A549 (cell line): ENCODE measurements around the gene RASL10B. TPM values are rescaled to one million over a fixed set of nuclear protein-coding genes. Genes with fewer than 3 reads are reported as not detected.

Experiments used
- ATAC-seq, 2 experiments: fragments of 200-7000 bp in 1 of 2; fragments of >200 bp in 1 of 2; cut with Nextera tagmentation in 1 of 2; cut with Tn5 transposase in 1 of 2; 3 replicates each; pipeline versions ENCODE4 v1.8.0 to v1.9.1; 2018 to 2020; ENCODE audit warnings: mild to moderate bottlenecking in 1 of 2, moderate library complexity in 1 of 2
- CTCF ChIA-PET: fragments of 300-600 bp; sonication (Branson Sonifier 250); formaldehyde crosslinking; extraction: SDS; loops from one replicate; lab custom pipeline; 2021; ENCODE audit warnings: antibody characterized with exemption, inconsistent platforms; lab: Yijun Ruan, JAX
- POLR2A ChIA-PET: fragments of 350-600 bp; formaldehyde crosslinking; extraction: SDS; loops from one replicate; lab custom pipeline; 2021; ENCODE audit warnings: antibody characterized with exemption, inconsistent platforms; lab: Yijun Ruan, JAX
- DNase-seq, 2 experiments: peaks; one replicate each; pipeline versions ENCODE4 v3.0.0 to v3.0.0-alpha.2; 2011 to 2016; ENCODE audit warnings: low read depth in 1 of 2, low spot score in 1 of 2
- FAIRE-seq: peaks from 2 replicates; lab custom pipeline; 2011; peaks lifted over from hg19 to GRCh38; lab: Jason Lieb, UNC
- H3K27ac ChIP-seq, 2 experiments: fragments of >200 bp; sonication (Bioruptor Twin); formaldehyde crosslinking; 3 replicates each; pipeline ENCODE4 v1.5.1; 2016 to 2017
- H3K4me1 ChIP-seq: fragments of >200 bp; sonication (Bioruptor Twin); formaldehyde crosslinking; 3 replicates; pipeline ENCODE4 v1.6.1; 2016
- H3K4me2 ChIP-seq: fragments of >200 bp; sonication (Bioruptor Twin); formaldehyde crosslinking; 3 replicates; pipeline ENCODE4 v1.6.1; 2016
- H3K4me3 ChIP-seq: fragments of >200 bp; sonication (Bioruptor Twin); formaldehyde crosslinking; 3 replicates; pipeline ENCODE4 v1.5.1; 2016
- H3K9me3 ChIP-seq: fragments of >200 bp; sonication (Bioruptor Twin); formaldehyde crosslinking; 3 replicates; pipeline ENCODE4 v1.6.1; 2016
- ATOH8 ChIP-seq: fragments of 250-450 bp; sonication (Bioruptor Pico); IDR thresholded peaks from 2 replicates; pipeline ENCODE4 v1.5.0; 2020; ENCODE audit warnings: low read depth, mild to moderate bottlenecking, moderate library complexity
- CBX8 ChIP-seq: fragments of 200-600 bp; sonication (generic); IDR thresholded peaks from 2 replicates; pipeline ENCODE4 v1.6.1; 2016
- CHD2 ChIP-seq: fragments of 150-350 bp; IDR thresholded peaks from 2 replicates; pipeline ENCODE4 v1.6.1; 2014; ENCODE audit warnings: low read length; ENCODE audit not compliant: partially characterized antibody
- E2F6 ChIP-seq: IDR thresholded peaks from 2 replicates; pipeline ENCODE4 v1.6.1; 2012; ENCODE audit warnings: low read depth, borderline replicate concordance
- EHMT2 ChIP-seq: fragments of 200-600 bp; sonication (generic); IDR thresholded peaks from 2 replicates; pipeline ENCODE4 v1.6.1; 2016; ENCODE audit warnings: antibody characterized with exemption, low read depth, mild to moderate bottlenecking, moderate library complexity
- FOXS1 ChIP-seq: fragments of 250-450 bp; sonication (Bioruptor Pico); IDR thresholded peaks from 2 replicates; pipeline ENCODE4 v1.5.0; 2020; ENCODE audit warnings: mild to moderate bottlenecking, moderate library complexity
- HDAC2 ChIP-seq: fragments of 200-600 bp; sonication (generic); IDR thresholded peaks from 2 replicates; pipeline ENCODE4 v1.6.1; 2016
- HOXB13 ChIP-seq: fragments of 250-450 bp; sonication (Bioruptor Pico); IDR thresholded peaks from 2 replicates; pipeline ENCODE4 v1.5.0; 2020; ENCODE audit warnings: low read depth, mild to moderate bottlenecking, moderate library complexity
- JUNB ChIP-seq: fragments of >200 bp; sonication (Bioruptor Twin); formaldehyde crosslinking; IDR thresholded peaks from 2 replicates; pipeline ENCODE4 v1.6.1; 2016
- KDM1A ChIP-seq: fragments of 200-600 bp; sonication (generic); IDR thresholded peaks from 2 replicates; pipeline ENCODE4 v1.6.1; 2016; ENCODE audit warnings: low read depth, mild to moderate bottlenecking
- MAFK ChIP-seq: fragments of 450-650 bp; IDR thresholded peaks from 2 replicates; pipeline ENCODE4 v1.6.1; 2014; ENCODE audit not compliant: partially characterized antibody
- MAX ChIP-seq: IDR thresholded peaks from 2 replicates; pipeline ENCODE4 v1.6.1; 2012
- NFE2L2 ChIP-seq: fragments of 150-350 bp; conservative IDR thresholded peaks from 2 replicates; pipeline ENCODE4 v1.6.1; 2014; ENCODE audit warnings: low read length
- NPAS2 ChIP-seq: fragments of 250-450 bp; sonication (Bioruptor Pico); IDR thresholded peaks from 2 replicates; pipeline ENCODE4 v1.8.0; 2022; ENCODE audit warnings: mild to moderate bottlenecking, moderate library complexity, borderline replicate concordance
- NR3C1 ChIP-seq: fragments of >200 bp; sonication (Bioruptor Twin); formaldehyde crosslinking; IDR thresholded peaks from 3 replicates; pipeline ENCODE4 v1.6.1; 2017
- POLR2A ChIP-seq: IDR thresholded peaks from 2 replicates; pipeline ENCODE4 v1.6.1; 2012; ENCODE audit warnings: mild to moderate bottlenecking, low read length
- RARB ChIP-seq: fragments of 250-450 bp; sonication (Bioruptor Pico); IDR thresholded peaks from 2 replicates; pipeline ENCODE4 v1.8.0; 2021; ENCODE audit warnings: mild to moderate bottlenecking, moderate library complexity
- RCOR1 ChIP-seq: fragments of 150-350 bp; IDR thresholded peaks from 2 replicates; pipeline ENCODE4 v1.6.1; 2014; ENCODE audit warnings: antibody characterized with exemption, low read length, low read depth
- REST ChIP-seq: fragments of 200-600 bp; sonication (generic); IDR thresholded peaks from 2 replicates; pipeline ENCODE4 v1.6.1; 2016; ENCODE audit warnings: antibody characterized with exemption, mild to moderate bottlenecking, moderate library complexity
- SMC3 ChIP-seq: fragments of >200 bp; sonication (Bioruptor Twin); formaldehyde crosslinking; IDR thresholded peaks from 3 replicates; pipeline ENCODE4 v1.6.1; 2018; ENCODE audit warnings: inconsistent platforms
- SREBF2 ChIP-seq: fragments of 450-650 bp; IDR thresholded peaks from 2 replicates; pipeline ENCODE4 v1.6.1; 2014; ENCODE audit warnings: mild to moderate bottlenecking, moderate library complexity
- TFCP2L1 ChIP-seq: fragments of 250-450 bp; sonication (Bioruptor Pico); IDR thresholded peaks from 2 replicates; pipeline ENCODE4 v1.5.0; 2021; ENCODE audit warnings: mild to moderate bottlenecking
- TP53 ChIP-seq: fragments of 250-450 bp; sonication (Bioruptor Pico); IDR thresholded peaks from 2 replicates; pipeline ENCODE4 v1.5.0; 2021; ENCODE audit warnings: mild to moderate bottlenecking, moderate library complexity
- ZNF302 ChIP-seq: fragments of 250-450 bp; sonication (Bioruptor Pico); IDR thresholded peaks from 2 replicates; pipeline ENCODE4 v1.9.0; 2021; ENCODE audit warnings: inconsistent platforms, mild to moderate bottlenecking, moderate library complexity
- ZSCAN20 ChIP-seq: fragments of 250-450 bp; sonication (Bioruptor Pico); IDR thresholded peaks from 2 replicates; pipeline ENCODE4 v1.8.0; 2022; ENCODE audit warnings: mild to moderate bottlenecking, moderate library complexity
- WGBS: methylation state at CpG from one replicate; pipeline ENCODE4 v1.1.6; 2017; ENCODE audit errors: missing lambda C conversion rate; 5-methylcytosine and 5-hydroxymethylcytosine counted together
- polyA plus RNA-seq, 4 experiments: library from polyadenylated mRNA; depleted of rRNA in 3 of 4; stranded (reverse); fragments of >200 nt; fragmentation: RNase III in 1 of 4; extraction: RNeasy Plus Mini Kit Qiagen cat#74134 plus additional on column Dnase treatment in 1 of 4; gene quantifications; 2 replicates in 3 of 4; 3 replicates in 1 of 4; pipeline ENCODE4 v1.2.3, GENCODE V29; 2011 to 2017
- TF ChIP-seq, protein P1 (sequence below): fragments of >200 bp; sonication (Bioruptor Twin); formaldehyde crosslinking; IDR thresholded peaks from 2 replicates; pipeline ENCODE4 v1.6.1; 2016
- TF ChIP-seq, protein P2 (sequence below): fragments of 450-650 bp; IDR thresholded peaks from 2 replicates; pipeline ENCODE4 v1.6.1; 2014; ENCODE audit warnings: antibody characterized with exemption

Gene RASL10B
- polyA plus RNA-seq, 2 of the 4 experiments (the other 2 are of a cell fraction), result 0.05 to 0.26 TPM

- WGBS, result 85% methylated on average over 29 of the region's 29 CpGs
- ChIA-PET POLR2A (no interaction called here), CTCF (interaction anchor here (0.6 to 27.6 kb wide), 6 partner anchors 10 to 126 kb away, joined by 3 to 377 read pairs (median 6); partner anchors contain the start of gene GAS2L2)
- Histone ChIP-seq H3K4me3 (no peak overlapping the region), H3K4me2 (no peak overlapping the region), H3K4me1 (no peaks in the 10 kb centered on the region), H3K9me3 (no peaks in the 10 kb centered on the region), H3K27ac (no peak overlapping the region)
- no peak for TF ChIP-seq MAFK
- no peak for TF ChIP-seq JUNB
- no peak for TF ChIP-seq RCOR1
- TF ChIP-seq, protein P1, sequence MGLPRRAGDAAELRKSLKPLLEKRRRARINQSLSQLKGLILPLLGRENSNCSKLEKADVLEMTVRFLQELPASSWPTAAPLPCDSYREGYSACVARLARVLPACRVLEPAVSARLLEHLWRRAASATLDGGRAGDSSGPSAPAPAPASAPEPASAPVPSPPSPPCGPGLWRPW, result no peak
- TF ChIP-seq RARB (CRISPR knock-in tag), result no peak
- no peak for TF ChIP-seq CBX8
- no peak for TF ChIP-seq SMC3
- TF ChIP-seq NPAS2 (CRISPR knock-in tag), result no peak
- TF ChIP-seq E2F6, result no peak
- TF ChIP-seq POLR2A, result no peak
- no peak for TF ChIP-seq TFCP2L1 (CRISPR knock-in tag)
- no peak for TF ChIP-seq REST
- no peak for TF ChIP-seq HOXB13 (CRISPR knock-in tag)
- no peak for TF ChIP-seq KDM1A
- no peak for TF ChIP-seq TP53
- no peak for TF ChIP-seq SREBF2
- no peak for TF ChIP-seq MAX
- no peak for TF ChIP-seq ATOH8 (CRISPR knock-in tag)
- FAIRE-seq (no peak), ATAC-seq (no peak), DNase-seq (no peak)
These were observed 3.8 kb downstream of the RASL10B start for GRCh38 chr17:35735036-35735805.

GRCh38 chr17:35736236-35736635, 4.8 kb downstream of the RASL10B start:
- Histone ChIP-seq H3K4me1 (peaks cover 2% of the 10 kb centered on the region; the same call in 1 of the 3 replicates), H3K4me3 (no peak overlapping the region), H3K9me3 (no peaks in the 10 kb centered on the region), H3K27ac (no peak overlapping the region), H3K4me2 (no peak overlapping the region)
- CTCF ChIA-PET, result interaction anchor here (1.3 to 27.6 kb wide), 3 partner anchors 9 to 123 kb away, joined by 4 to 377 read pairs (median 7); partner anchors contain the start of gene GAS2L2
- DNase-seq (no peak), FAIRE-seq (no peak), ATAC-seq (no peak)
- WGBS, result 77% methylated on average over 5 of the region's 5 CpGs
- POLR2A ChIA-PET, result no interaction called here
- TF ChIP-seq NFE2L2 (no peak), MAX (no peak), RARB (CRISPR knock-in tag) (no peak), NR3C1 (no peak), CHD2 (no peak), ZSCAN20 (no peak), ZNF302 (CRISPR knock-in tag) (no peak), FOXS1 (CRISPR knock-in tag) (no peak), EHMT2 (no peak), HDAC2 (no peak), REST (no peak), JUNB (no peak)
- TF ChIP-seq, protein P2, sequence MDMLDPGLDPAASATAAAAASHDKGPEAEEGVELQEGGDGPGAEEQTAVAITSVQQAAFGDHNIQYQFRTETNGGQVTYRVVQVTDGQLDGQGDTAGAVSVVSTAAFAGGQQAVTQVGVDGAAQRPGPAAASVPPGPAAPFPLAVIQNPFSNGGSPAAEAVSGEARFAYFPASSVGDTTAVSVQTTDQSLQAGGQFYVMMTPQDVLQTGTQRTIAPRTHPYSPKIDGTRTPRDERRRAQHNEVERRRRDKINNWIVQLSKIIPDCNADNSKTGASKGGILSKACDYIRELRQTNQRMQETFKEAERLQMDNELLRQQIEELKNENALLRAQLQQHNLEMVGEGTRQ, result no peak
